Endothelial cell of umbilical vein (primary cell): Measurements from ENCODE around the gene FBXO40. TPM values are rescaled to one million over a fixed set of nuclear protein-coding genes. Genes with fewer than 3 reads are reported as not detected.

Experiments used
- BruUV-seq: library from RNA; stranded (reverse); fragments of 400-500 nt; replicated peaks from 2 replicates; lab custom pipeline; 2021; lab: Mats Ljungman, UMichigan
- CTCF ChIA-PET: fragments of 300-600, 350-600 bp; sonication (Branson Sonifier 250); formaldehyde crosslinking; loops from one replicate; lab custom pipeline; 2021; ENCODE audit warnings: antibody characterized with exemption, inconsistent platforms; lab: Charles Lee
- POLR2A ChIA-PET: fragments of 300-600, 350-600 bp; sonication (Branson Sonifier 250); formaldehyde crosslinking; loops from one replicate; lab custom pipeline; 2021; ENCODE audit warnings: antibody characterized with exemption, inconsistent platforms; lab: Charles Lee
- DNase-seq: peaks from one replicate; pipeline ENCODE4 v3.0.0-alpha.2; 2011; ENCODE audit warnings: low read depth, low spot score
- FAIRE-seq: peaks from 2 replicates; lab custom pipeline; 2011; peaks lifted over from hg19 to GRCh38; lab: Jason Lieb, UNC
- H2AFZ ChIP-seq: 2 replicates; pipeline ENCODE4 v1.6.0; 2012; ENCODE audit warnings: low read depth, low read length, control low read depth, inconsistent platforms
- H3K27ac ChIP-seq: 2 replicates; pipeline ENCODE4 v1.5.1; 2011; ENCODE audit warnings: low read depth, mild to moderate bottlenecking, control low read depth, low read length, moderate library complexity; ENCODE audit not compliant: insufficient read depth
- H3K27me3 ChIP-seq, 2 experiments: 2 replicates each; pipeline versions ENCODE4 v1.6.0 to v1.6.1; 2011; ENCODE audit warnings: low read length in 2 of 2, mixed read lengths in 1 of 2; ENCODE audit not compliant: control insufficient read depth in 2 of 2, insufficient read depth in 2 of 2
- H3K36me3 ChIP-seq, 2 experiments: 2 replicates in 1 of 2; 3 replicates in 1 of 2; pipeline ENCODE4 v1.5.1; 2011; ENCODE audit warnings: low read length in 2 of 2, mild to moderate bottlenecking in 1 of 2, moderate library complexity in 1 of 2; ENCODE audit not compliant: control insufficient read depth in 2 of 2, insufficient read depth in 2 of 2; ENCODE audit errors: extremely low read depth in 1 of 2
- H3K4me1 ChIP-seq: 3 replicates; pipeline ENCODE4 v1.5.1; 2011; ENCODE audit warnings: mild to moderate bottlenecking, low read length; ENCODE audit not compliant: control insufficient read depth, insufficient read depth; ENCODE audit errors: extremely low read depth
- H3K4me2 ChIP-seq: 2 replicates; pipeline ENCODE4 v1.6.1; 2011; ENCODE audit warnings: low read length, control low read depth, mixed read lengths; ENCODE audit not compliant: insufficient read depth
- H3K4me3 ChIP-seq, 3 experiments: fragments of 200-600 bp in 1 of 3; sonication (generic), shearing (Covaris generic) in 1 of 3; replicated peaks in 1 of 3; 2 replicates each; pipeline ENCODE4 v1.5.1; 2011 to 2016; ENCODE audit warnings: control low read depth in 3 of 3, low read length in 3 of 3, mild to moderate bottlenecking in 2 of 3, inconsistent platforms in 1 of 3, low read depth in 1 of 3, moderate library complexity in 1 of 3; ENCODE audit not compliant: insufficient read depth in 1 of 3
- H3K79me2 ChIP-seq: 2 replicates; pipeline ENCODE4 v1.6.0; 2012; ENCODE audit warnings: low read length, inconsistent platforms; ENCODE audit not compliant: control insufficient read depth, insufficient read depth
- H3K9ac ChIP-seq: replicated peaks from 2 replicates; pipeline ENCODE3; 2011; ENCODE audit warnings: low read length, control low read depth; ENCODE audit not compliant: insufficient read depth; ENCODE audit errors: extremely low read depth
- H3K9me1 ChIP-seq: replicated peaks from 3 replicates; pipeline ENCODE4 v1.6.0; 2011; ENCODE audit warnings: mild to moderate bottlenecking, low read length; ENCODE audit not compliant: control insufficient read depth, insufficient read depth; ENCODE audit errors: extremely low read depth
- H3K9me3 ChIP-seq: replicated peaks from 2 replicates; pipeline ENCODE4 v1.5.1; 2012; ENCODE audit warnings: low read length, inconsistent platforms; ENCODE audit not compliant: control insufficient read depth, insufficient read depth
- H4K20me1 ChIP-seq: replicated peaks from 2 replicates; pipeline ENCODE3; 2011; ENCODE audit warnings: mild to moderate bottlenecking, low read length; ENCODE audit not compliant: control insufficient read depth, insufficient read depth; ENCODE audit errors: extremely low read depth
- EZH2 ChIP-seq: IDR thresholded peaks from 2 replicates; pipeline ENCODE4 v1.6.1; 2012; ENCODE audit warnings: borderline replicate concordance, low read depth, mild to moderate bottlenecking, moderate library complexity, low read length, inconsistent platforms; ENCODE audit not compliant: severe bottlenecking
- FOS ChIP-seq: IDR thresholded peaks from 2 replicates; pipeline ENCODE4 v1.6.1; 2011; ENCODE audit warnings: mild to moderate bottlenecking, low read length, moderate library complexity, borderline replicate concordance; ENCODE audit not compliant: insufficient read depth
- GATA2 ChIP-seq: IDR thresholded peaks from 2 replicates; pipeline ENCODE4 v1.7.0; 2011; ENCODE audit warnings: low read depth, mild to moderate bottlenecking, moderate library complexity, mixed read lengths, low read length; ENCODE audit not compliant: insufficient read length, insufficient read depth
- JUN ChIP-seq: IDR thresholded peaks from 2 replicates; pipeline ENCODE4 v1.6.1; 2011; ENCODE audit warnings: borderline replicate concordance, low read depth; ENCODE audit not compliant: insufficient read length, insufficient read depth
- MAX ChIP-seq: IDR thresholded peaks from 2 replicates; pipeline ENCODE4 v1.6.1; 2011; ENCODE audit not compliant: insufficient read depth, insufficient read length
- MYC ChIP-seq: IDR thresholded peaks from one replicate; pipeline ENCODE4 v1.6.1; 2011; ENCODE audit warnings: mild to moderate bottlenecking, low read depth, low read length
- POLR2A ChIP-seq: IDR thresholded peaks from 2 replicates; pipeline ENCODE4 v1.6.1; 2012; ENCODE audit warnings: low read depth, mild to moderate bottlenecking, control low read depth, low read length
- POLR2AphosphoS5 ChIP-seq: IDR thresholded peaks from 2 replicates; pipeline ENCODE4 v1.6.1; 2012; ENCODE audit warnings: low read depth, mild to moderate bottlenecking, control low read depth, low read length, moderate library complexity; ENCODE audit not compliant: insufficient read depth
- dilution Hi-C: fragments of 300-500 bp; cut with MboI; formaldehyde crosslinking; loops from one replicate; pipeline ENCODE4 v1.15.0; 2019; ENCODE audit warnings: low sequenced_read_pairs; ENCODE audit not compliant: extremely low pct_ligation_motif_present
- intact Hi-C: fragments of 100-400 bp; cut with micrococcal nuclease; formaldehyde crosslinking; loops from one replicate; pipeline ENCODE4 v1.10.0; 2022
- polyA plus RNA-seq, 4 experiments: library from polyadenylated mRNA; depleted of rRNA in 3 of 4; stranded (reverse) in 3 of 4; unstranded in 1 of 4; fragments of >200 nt; gene quantifications; 2 replicates each; pipeline versions ENCODE4 v1.2.1 to v1.2.3, GENCODE V29; 2011 to 2012; ENCODE audit warnings: missing spikeins in 1 of 4
- total RNA-seq: library from RNA; stranded (reverse); gene quantifications from 2 replicates; pipeline ENCODE4 v1.2.3, GENCODE V29; 2021
- TF ChIP-seq, protein P1 (sequence below), 2 donors: IDR thresholded peaks; 1 replicate in 1 of 2; 2 replicates in 1 of 2; pipeline ENCODE4 v1.5.1; 2011; ENCODE audit warnings: low read length in 2 of 2, mild to moderate bottlenecking in 2 of 2, moderate library complexity in 2 of 2, control low read depth in 1 of 2, inconsistent platforms in 1 of 2, low read depth in 1 of 2; ENCODE audit not compliant: insufficient read depth in 1 of 2; ENCODE audit errors: extremely low read depth in 1 of 2

The FBXO40 gene
- total and polyA plus RNA-seq, 2 donors (not counting 3 experiments of a cell fraction or from before 2014, with no cell fraction given): not detected

DNA sequence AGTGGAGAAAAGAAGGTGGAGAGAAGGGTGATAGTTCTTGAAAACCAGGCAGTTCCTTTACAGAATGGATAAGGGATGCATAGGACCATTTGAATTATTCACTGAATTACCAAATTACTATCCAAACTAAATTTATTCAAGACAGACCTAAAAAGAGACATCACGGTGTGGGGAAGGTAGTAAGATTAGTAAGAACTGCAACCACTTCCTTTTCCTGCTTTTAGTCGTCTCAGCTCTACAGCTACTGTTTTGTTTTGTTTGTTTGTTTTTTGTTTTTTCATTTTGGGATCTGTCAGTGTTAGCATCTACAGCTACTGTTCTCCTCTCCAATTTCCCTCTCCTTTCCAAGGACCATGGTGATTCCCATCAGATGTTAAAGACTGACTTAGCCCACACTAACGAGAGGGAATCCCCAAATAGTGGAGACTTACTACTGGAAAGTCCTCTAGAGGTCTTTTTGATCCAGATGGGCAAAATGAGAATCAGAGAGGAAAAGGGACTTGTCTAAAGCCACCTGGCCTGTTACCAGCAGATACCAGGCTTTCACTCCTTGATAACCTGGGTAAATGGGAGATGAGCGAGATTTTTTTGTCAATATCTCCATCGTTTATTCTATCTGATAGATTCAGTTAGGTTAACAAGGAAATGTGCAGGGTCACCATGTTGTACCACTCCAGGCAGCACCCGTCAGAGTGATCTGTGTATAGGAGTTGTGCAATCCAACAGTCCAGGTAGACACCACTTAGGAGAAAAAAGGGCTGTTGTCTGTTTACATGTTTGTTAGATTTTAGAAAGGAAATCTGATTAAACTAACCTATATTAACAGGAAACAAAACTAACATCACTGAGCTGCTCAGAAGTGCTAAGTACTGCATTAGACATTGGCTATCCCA, 61.6 kb downstream of the FBXO40 start:
- FAIRE-seq: no peak
- dilution Hi-C loops (no loop called here), intact Hi-C loops (no loop called here)
- Histone ChIP-seq H3K79me2 (peaks cover 14% of the 10 kb centered on the region), H4K20me1 (no peaks in the 10 kb centered on the region), H2AFZ (no peak overlapping the region), H3K4me3 (no peak overlapping the region), H3K9me1 (no peaks in the 10 kb centered on the region), H3K9ac (no peak overlapping the region), H3K27me3 (no peaks in the 10 kb centered on the region), H3K27ac (no peak overlapping the region), H3K4me2 (no peak overlapping the region), H3K4me1 (peaks cover 18% of the 10 kb centered on the region), H3K36me3 (peaks cover 0 to 2% of the 10 kb centered on the region in 2 experiments), H3K9me3 (no peaks in the 10 kb centered on the region)
- ChIA-PET CTCF (no interaction called here), POLR2A (no interaction called here)
- DNase-seq: no peak
- BruUV-seq: no TSS peak
- TF ChIP-seq EZH2 (no peak), JUN (no peak), FOS (no peak), MAX (no peak), POLR2AphosphoS5 (no peak), MYC (no peak), POLR2A (no peak), GATA2 (no peak)
- TF ChIP-seq, protein P1, sequence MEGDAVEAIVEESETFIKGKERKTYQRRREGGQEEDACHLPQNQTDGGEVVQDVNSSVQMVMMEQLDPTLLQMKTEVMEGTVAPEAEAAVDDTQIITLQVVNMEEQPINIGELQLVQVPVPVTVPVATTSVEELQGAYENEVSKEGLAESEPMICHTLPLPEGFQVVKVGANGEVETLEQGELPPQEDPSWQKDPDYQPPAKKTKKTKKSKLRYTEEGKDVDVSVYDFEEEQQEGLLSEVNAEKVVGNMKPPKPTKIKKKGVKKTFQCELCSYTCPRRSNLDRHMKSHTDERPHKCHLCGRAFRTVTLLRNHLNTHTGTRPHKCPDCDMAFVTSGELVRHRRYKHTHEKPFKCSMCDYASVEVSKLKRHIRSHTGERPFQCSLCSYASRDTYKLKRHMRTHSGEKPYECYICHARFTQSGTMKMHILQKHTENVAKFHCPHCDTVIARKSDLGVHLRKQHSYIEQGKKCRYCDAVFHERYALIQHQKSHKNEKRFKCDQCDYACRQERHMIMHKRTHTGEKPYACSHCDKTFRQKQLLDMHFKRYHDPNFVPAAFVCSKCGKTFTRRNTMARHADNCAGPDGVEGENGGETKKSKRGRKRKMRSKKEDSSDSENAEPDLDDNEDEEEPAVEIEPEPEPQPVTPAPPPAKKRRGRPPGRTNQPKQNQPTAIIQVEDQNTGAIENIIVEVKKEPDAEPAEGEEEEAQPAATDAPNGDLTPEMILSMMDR (IDR thresholded peaks at IDR 0.05; ENCODE audit: extremely low read depth in 1 of 2, insufficient read depth in 1 of 2, low read depth in 1 of 2, low read length in 2 of 2): no peak
